Stimulated activated CD8-positive, alpha-beta memory T cell treated with anti-CD3 and anti-CD28 coated beads, Interleukin-15, amount 100 ng/mL, for 4 hours (primary cell): Measurements from ENCODE around the gene ANKRD44.

Source experiments
- DNase-seq, 2 donors: peaks; one replicate each; pipeline ENCODE4 v3.0.0-alpha.2; 2020; ENCODE audit warnings: low read depth in 2 of 2

Gene ANKRD44

GRCh38 chr2:197179744-197180498, 130.7 kb downstream of the ANKRD44 start:
- DNase-seq, result no peak

GRCh38 chr2:197176522-197176921, 134.1 kb downstream of the ANKRD44 start:
- DNase-seq, result no peak

- no peak for DNase-seq
Measured at GRCh38 chr2:197174539-197175094, 136.0 kb downstream of the ANKRD44 start.

GRCh38 chr2:197171582-197171981, 139.0 kb downstream of the ANKRD44 start:
- no peak for DNase-seq

GRCh38 chr2:197170208-197170607, 140.4 kb downstream of the ANKRD44 start:
- DNase-seq, result no peak

- DNase-seq, result peak; percentile 27 to 38
Measured at GRCh38 chr2:197168705-197169104, 141.9 kb downstream of the ANKRD44 start.

- DNase-seq, result no peak
Measured at GRCh38 chr2:197167608-197168314, 142.8 kb downstream of the ANKRD44 start.

GRCh38 chr2:197165020-197165419, 145.6 kb downstream of the ANKRD44 start:
- DNase-seq, result no peak

GRCh38 chr2:197164141-197164754, 146.3 kb downstream of the ANKRD44 start:
- no peak for DNase-seq

GRCh38 chr2:197163712-197164140, 146.9 kb downstream of the ANKRD44 start:
- DNase-seq, result no peak

- DNase-seq, result no peak
Measured at GRCh38 chr2:197161774-197162173, 148.8 kb downstream of the ANKRD44 start.

GRCh38 chr2:197159661-197160211, 150.8 kb downstream of the ANKRD44 start:
- DNase-seq, result peak in 1 of 2 donors; percentile 18

GRCh38 chr2:197158591-197159550, 151.7 kb downstream of the ANKRD44 start:
- DNase-seq, result no peak

- DNase-seq, result no peak
Measured at GRCh38 chr2:197157879-197158537, 152.6 kb downstream of the ANKRD44 start.

- no peak for DNase-seq
Measured at GRCh38 chr2:197156771-197157170, 153.8 kb downstream of the ANKRD44 start.

- no peak for DNase-seq
Measured at GRCh38 chr2:197152451-197153228, 157.9 kb downstream of the ANKRD44 start.

GRCh38 chr2:197149546-197149945, 161.0 kb downstream of the ANKRD44 start:
- DNase-seq, result no peak

GRCh38 chr2:197148401-197148800, 162.2 kb downstream of the ANKRD44 start:
- DNase-seq, result no peak

- DNase-seq, result no peak
Measured at GRCh38 chr2:197147942-197148341, 162.6 kb downstream of the ANKRD44 start.

GRCh38 chr2:197146995-197147394, 163.6 kb downstream of the ANKRD44 start:
- no peak for DNase-seq
